Measurements from ENCODE around the gene ASTN2. TPM values are rescaled to one million over a fixed set of nuclear protein-coding genes. Genes with fewer than 3 reads are reported as not detected.

The ASTN2 gene
- total and polyA plus RNA-seq, 10 of the 15 experiments (the other 5 are each of a cell fraction or from before 2014, with no cell fraction given) = 1.4 to 15.7 (median 7.0) TPM

GRCh38 chr9:117030254-117030768, 384.5 kb downstream of the ASTN2 start:
- RAD21 ChIA-PET (ENCODE audit: unreplicated experiment) = no interaction called here
- SMC1A ChIA-PET (ENCODE audit: uncharacterized antibody, unreplicated experiment) = interaction anchor here (0.6 to 1.1 kb wide), 2 partner anchors 15 to 21 kb away, joined by 3 read pairs; no protein-coding TSS in a partner anchor
- H3K9me3 ChIP-seq (replicated peaks; ENCODE audit: control insufficient read depth, insufficient read depth, low read length) = no peaks in the 10 kb centered on the region
- H2AFZ ChIP-seq (ENCODE audit: control insufficient read depth, low read depth, low read length) = no peak overlapping the region
- intact Hi-C loops (cut with micrococcal nuclease; ENCODE audit: unreplicated experiment) = no loop called here
- H3K4me3 ChIP-seq = no peak overlapping the region
- no peak for ATAC-seq
- CTCF ChIA-PET = no interaction called here
- BruUV-seq (replicated peaks) = no TSS peak
- H3K36me3 ChIP-seq (ENCODE audit: control insufficient read depth in 2 of 2, insufficient read depth in 2 of 2, low read length in 1 of 2) = no peaks in the 10 kb centered on the region
- H4K20me1 ChIP-seq (ENCODE audit: control insufficient read depth, insufficient read depth) = no peaks in the 10 kb centered on the region
- no peak for TF ChIP-seq SRF (IDR thresholded peaks at IDR 0.05; ENCODE audit: low read depth in 2 of 2, low read length in 2 of 2)
- no peak for TF ChIP-seq ATF2 (IDR thresholded peaks at IDR 0.05; ENCODE audit: low read length)
- TF ChIP-seq MLLT1 (IDR thresholded peaks at IDR 0.05) = no peak
- no peak for TF ChIP-seq GABPA (IDR thresholded peaks at IDR 0.05; ENCODE audit: low read depth)
- TF ChIP-seq STAT1 (conservative IDR thresholded peaks at IDR 0.05) = no peak
- TF ChIP-seq BHLHE40 (IDR thresholded peaks at IDR 0.05; ENCODE audit: borderline replicate concordance in 1 of 2, low read depth in 2 of 2, low read length in 1 of 2) = no peak
- TF ChIP-seq ASH2L (IDR thresholded peaks at IDR 0.05; ENCODE audit: borderline replicate concordance, low read depth) = no peak
- no peak for DNase-seq (ENCODE audit: low read depth, low spot score)
- in situ Hi-C loops (cut with MboI) = no loop called here
- no peak overlapping the region for H3K4me2 ChIP-seq (ENCODE audit: control insufficient read depth, insufficient read depth)
- H3K4me1 ChIP-seq (ENCODE audit: control insufficient read depth, insufficient read depth, low read length) = no peaks in the 10 kb centered on the region
- H3K27ac ChIP-seq (ENCODE audit: control insufficient read depth, insufficient read depth) = no peak overlapping the region
- no peak for FAIRE-seq
- no peaks in the 10 kb centered on the region for H3K27me3 ChIP-seq (replicated peaks in 1 of 2; ENCODE audit: control insufficient read depth in 2 of 2, insufficient read depth in 2 of 2, low read length in 1 of 2)
- POLR2A ChIA-PET = no interaction called here
- 15% methylated on average over 3 of the region's 3 CpGs for WGBS (ENCODE audit: insufficient coverage, insufficient replicate concordance, low lambda C conversion rate, missing lambda C conversion rate)
- H3K79me2 ChIP-seq (ENCODE audit: control insufficient read depth, insufficient read depth, low read length) = no peaks in the 10 kb centered on the region
- no peak overlapping the region for H3K9ac ChIP-seq (ENCODE audit: control insufficient read depth, insufficient read depth, low read length)
